ENCODE results near the gene LAMTOR4. TPM values are rescaled to one million over a fixed set of nuclear protein-coding genes. Genes with fewer than 3 reads are reported as not detected.

Gene LAMTOR4
- total and polyA plus RNA-seq, 2 of the 13 experiments (the other 11 are each of a cell fraction or from before 2014, with no cell fraction given) = 115 to 118 TPM

DNA sequence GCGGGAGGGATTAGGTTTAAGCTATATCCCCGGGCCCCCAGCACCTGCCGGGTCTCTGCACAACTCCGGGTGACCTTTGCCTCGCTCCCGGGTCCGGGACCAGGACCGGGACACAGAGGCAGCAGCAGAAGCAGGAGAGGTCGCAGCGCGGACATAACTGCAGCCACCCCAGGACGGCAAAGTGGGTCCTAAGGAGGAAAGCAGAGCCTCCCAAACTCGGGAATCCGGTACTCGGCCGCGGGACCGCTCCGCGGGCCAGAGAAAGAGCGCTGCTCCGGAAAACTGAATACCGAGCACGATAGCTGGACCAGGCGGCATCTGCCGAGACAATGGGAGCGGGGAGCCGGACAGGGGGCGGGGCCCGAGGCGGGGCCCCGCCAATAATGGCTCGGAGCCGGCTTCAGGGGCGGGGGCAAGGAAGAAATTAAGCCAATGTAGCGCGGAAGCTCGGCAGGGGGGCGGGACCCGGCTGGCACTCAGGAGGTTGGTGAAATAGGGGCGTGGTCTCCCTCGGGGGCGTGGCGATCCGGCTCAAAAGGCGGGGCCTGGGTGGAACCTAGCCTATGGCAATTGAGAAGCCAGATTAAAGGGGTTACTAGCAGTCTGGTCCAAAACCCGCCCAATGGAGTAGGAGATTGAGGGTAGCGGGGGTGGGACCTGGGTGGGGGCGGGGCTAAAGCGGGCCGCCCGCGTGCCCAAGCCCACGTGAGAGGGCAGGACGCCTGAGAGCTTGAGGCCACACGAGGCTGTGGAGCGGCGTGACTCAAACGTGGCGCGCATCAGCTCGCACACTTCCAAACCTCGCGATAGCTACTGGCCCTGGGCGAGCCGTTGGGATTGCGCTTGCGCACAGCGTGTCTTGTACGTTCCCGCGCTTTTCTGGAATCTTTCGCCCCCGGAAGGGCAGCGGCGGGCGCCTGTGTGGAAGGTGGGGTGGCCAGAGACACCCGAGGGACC lies 28.6 kb downstream of the LAMTOR4 start, which contains the start of the genes GPC2 and STAG3 (continued):
- TF ChIP-seq ZNF136 (CRISPR knock-in tag; IDR thresholded peaks at IDR 0.05; ENCODE audit: low read depth) = no peak
- 0 out of 2 replicates have a peak, but pooled peaks have one; percentile 63 for TF ChIP-seq SRY (CRISPR knock-in tag; IDR thresholded peaks at IDR 0.05)
- no peak for TF ChIP-seq HCFC1 (IDR thresholded peaks at IDR 0.05; ENCODE audit: low read depth, low read length)
- TF ChIP-seq ZBTB21 (CRISPR knock-in tag; IDR thresholded peaks at IDR 0.05) = no peak
- TF ChIP-seq SMAD3 (CRISPR knock-in tag; IDR thresholded peaks at IDR 0.05) = no peak
- no peak for TF ChIP-seq SIX1 (CRISPR knock-in tag; IDR thresholded peaks at IDR 0.05; ENCODE audit: borderline replicate concordance)
- no peak for TF ChIP-seq BCLAF1 (IDR thresholded peaks at IDR 0.05)
- TF ChIP-seq ZNF18 (CRISPR knock-in tag; IDR thresholded peaks at IDR 0.05; ENCODE audit: insufficient replicate concordance) = no peak
- no peak for TF ChIP-seq ZBTB8A (CRISPR knock-in tag; IDR thresholded peaks at IDR 0.05; ENCODE audit: borderline replicate concordance, low read depth)
- TF ChIP-seq ZNF564 (CRISPR knock-in tag; IDR thresholded peaks at IDR 0.05) = 0 out of 2 replicates have a peak, but pooled peaks have one; percentile 8
- no peak for TF ChIP-seq PTBP1 (IDR thresholded peaks at IDR 0.05; ENCODE audit: low read depth, low read length, poor library complexity, severe bottlenecking)
- no peak for TF ChIP-seq ZNF552 (CRISPR knock-in tag; IDR thresholded peaks at IDR 0.05; ENCODE audit: borderline replicate concordance)
- no peak for TF ChIP-seq ZFAT (CRISPR knock-in tag; conservative IDR thresholded peaks at IDR 0.05)
- no peak for TF ChIP-seq ZBTB20 (CRISPR knock-in tag; IDR thresholded peaks at IDR 0.05; ENCODE audit: borderline replicate concordance, low read depth)
- TF ChIP-seq XBP1 (CRISPR knock-in tag; IDR thresholded peaks at IDR 0.05) = no peak
- no peak for TF ChIP-seq ZNF704 (CRISPR knock-in tag; IDR thresholded peaks at IDR 0.05; ENCODE audit: borderline replicate concordance)
- TF ChIP-seq ZNF367 (CRISPR knock-in tag; IDR thresholded peaks at IDR 0.05; ENCODE audit: borderline replicate concordance) = no peak
- no peak for TF ChIP-seq NBN (conservative IDR thresholded peaks at IDR 0.05)
- TF ChIP-seq TRIM24 (CRISPR knock-in tag; IDR thresholded peaks at IDR 0.05) = no peak
- no peak for TF ChIP-seq SP1 (IDR thresholded peaks at IDR 0.05)
- peak; percentile 49; the same call in 1 of the 2 replicates for TF ChIP-seq SP1 (CRISPR knock-in tag; IDR thresholded peaks at IDR 0.05)
- TF ChIP-seq ZFP37 (CRISPR knock-in tag; IDR thresholded peaks at IDR 0.05; ENCODE audit: borderline replicate concordance) = no peak
- TF ChIP-seq, protein P1, sequence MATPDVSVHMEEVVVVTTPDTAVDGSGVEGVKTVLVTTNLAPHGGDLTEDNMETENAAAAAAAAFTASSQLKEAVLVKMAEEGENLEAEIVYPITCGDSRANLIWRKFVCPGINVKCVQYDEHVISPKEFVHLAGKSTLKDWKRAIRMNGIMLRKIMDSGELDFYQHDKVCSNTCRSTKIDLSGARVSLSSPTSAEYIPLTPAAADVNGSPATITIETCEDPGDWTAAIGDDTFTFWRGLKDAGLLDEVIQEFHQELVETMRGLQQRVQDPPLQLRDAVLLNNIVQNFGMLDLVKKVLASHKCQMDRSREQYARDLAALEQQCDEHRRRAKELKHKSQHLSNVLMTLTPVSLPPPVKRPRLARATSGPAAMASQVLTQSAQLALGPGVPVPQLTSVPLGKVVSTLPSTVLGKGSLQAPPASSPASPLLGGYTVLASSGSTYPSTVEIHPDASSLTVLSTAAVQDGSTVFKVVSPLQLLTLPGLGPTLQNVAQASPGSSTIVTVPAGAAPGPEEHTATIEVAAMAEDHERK (CRISPR knock-in tag; IDR thresholded peaks at IDR 0.05; ENCODE audit: low read depth) = no peak
